ENCODE data around the gene PPIB. TPM values are rescaled to one million over a fixed set of nuclear protein-coding genes. Genes with fewer than 3 reads are reported as not detected.

The PPIB gene
- total and polyA plus RNA-seq, 4 donors: 379 to 768 (median 632) TPM

DNA sequence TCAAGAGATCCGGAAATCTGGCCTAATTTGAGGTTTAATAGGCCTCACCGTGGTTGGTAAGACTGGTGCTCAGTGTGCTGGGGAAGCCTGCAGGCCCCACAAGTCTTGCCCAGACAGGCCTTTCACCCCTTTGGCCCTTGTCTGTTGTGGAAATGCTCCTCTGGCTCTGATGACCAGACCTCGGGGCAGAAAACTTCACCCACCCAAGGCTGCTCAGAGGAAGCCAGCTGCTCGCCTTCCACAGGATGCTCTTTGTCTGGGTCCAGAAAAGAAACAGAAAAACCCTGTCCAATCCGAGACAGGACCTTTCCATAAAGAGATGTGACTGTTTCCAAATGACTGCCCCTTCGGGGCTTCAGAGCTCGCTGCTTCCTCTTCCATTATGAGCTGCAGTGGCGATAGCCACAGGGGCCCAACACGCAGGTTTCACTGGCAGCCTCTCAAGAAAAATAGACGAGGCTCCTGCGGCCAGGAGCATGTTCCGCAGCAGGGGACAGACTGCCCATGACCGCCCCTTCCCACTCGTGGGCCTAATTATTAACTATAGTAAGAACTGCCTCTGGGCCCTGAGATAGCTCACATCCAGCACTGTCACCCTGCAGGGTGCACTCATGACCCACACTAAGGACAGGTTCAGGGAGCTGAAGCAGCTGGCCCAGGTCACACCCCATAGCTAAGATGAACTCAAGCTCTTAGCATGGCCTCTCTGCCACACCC, 18.1 kb downstream of the PPIB start:
- 86% methylated on average over 14 of the region's 14 CpGs for WGBS
- TF ChIP-seq, protein P1, sequence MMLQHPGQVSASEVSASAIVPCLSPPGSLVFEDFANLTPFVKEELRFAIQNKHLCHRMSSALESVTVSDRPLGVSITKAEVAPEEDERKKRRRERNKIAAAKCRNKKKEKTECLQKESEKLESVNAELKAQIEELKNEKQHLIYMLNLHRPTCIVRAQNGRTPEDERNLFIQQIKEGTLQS (IDR thresholded peaks at IDR 0.05): no peak
- no peak for TF ChIP-seq EGR1 (IDR thresholded peaks at IDR 0.05; ENCODE audit: low read depth in 2 of 2)
- TF ChIP-seq TAF1 (conservative IDR thresholded peaks at IDR 0.05): no peak
- TF ChIP-seq, protein P2, sequence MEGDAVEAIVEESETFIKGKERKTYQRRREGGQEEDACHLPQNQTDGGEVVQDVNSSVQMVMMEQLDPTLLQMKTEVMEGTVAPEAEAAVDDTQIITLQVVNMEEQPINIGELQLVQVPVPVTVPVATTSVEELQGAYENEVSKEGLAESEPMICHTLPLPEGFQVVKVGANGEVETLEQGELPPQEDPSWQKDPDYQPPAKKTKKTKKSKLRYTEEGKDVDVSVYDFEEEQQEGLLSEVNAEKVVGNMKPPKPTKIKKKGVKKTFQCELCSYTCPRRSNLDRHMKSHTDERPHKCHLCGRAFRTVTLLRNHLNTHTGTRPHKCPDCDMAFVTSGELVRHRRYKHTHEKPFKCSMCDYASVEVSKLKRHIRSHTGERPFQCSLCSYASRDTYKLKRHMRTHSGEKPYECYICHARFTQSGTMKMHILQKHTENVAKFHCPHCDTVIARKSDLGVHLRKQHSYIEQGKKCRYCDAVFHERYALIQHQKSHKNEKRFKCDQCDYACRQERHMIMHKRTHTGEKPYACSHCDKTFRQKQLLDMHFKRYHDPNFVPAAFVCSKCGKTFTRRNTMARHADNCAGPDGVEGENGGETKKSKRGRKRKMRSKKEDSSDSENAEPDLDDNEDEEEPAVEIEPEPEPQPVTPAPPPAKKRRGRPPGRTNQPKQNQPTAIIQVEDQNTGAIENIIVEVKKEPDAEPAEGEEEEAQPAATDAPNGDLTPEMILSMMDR (IDR thresholded peaks at IDR 0.05; ENCODE audit: low read depth, low read length, missing input control): no peak
- no peak for TF ChIP-seq HNF4A (conservative IDR thresholded peaks at IDR 0.05)
- no peak for TF ChIP-seq SP1 (IDR thresholded peaks at IDR 0.05)
- TF ChIP-seq, protein P3, sequence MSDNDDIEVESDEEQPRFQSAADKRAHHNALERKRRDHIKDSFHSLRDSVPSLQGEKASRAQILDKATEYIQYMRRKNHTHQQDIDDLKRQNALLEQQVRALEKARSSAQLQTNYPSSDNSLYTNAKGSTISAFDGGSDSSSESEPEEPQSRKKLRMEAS (IDR thresholded peaks at IDR 0.05): no peak
- TF ChIP-seq HNF4G (IDR thresholded peaks at IDR 0.05): no peak
- H3K4me1 ChIP-seq (ENCODE audit: control insufficient read depth in 4 of 4, insufficient read depth in 4 of 4, low read length in 3 of 4): peaks cover 0 to 4% (median 0%) of the 10 kb centered on the region in 4 donors
- no peak overlapping the region for H3K27ac ChIP-seq (ENCODE audit: low read depth in 1 of 2, low read length in 2 of 2)
- peaks cover 0 to 43% (median 14%) of the 10 kb centered on the region in 4 donors for H3K36me3 ChIP-seq (ENCODE audit: control insufficient read depth in 4 of 4, insufficient read depth in 3 of 4, low read depth in 1 of 4, low read length in 3 of 4)
- no peaks in the 10 kb centered on the region for H3K27me3 ChIP-seq (ENCODE audit: control insufficient read depth in 4 of 4, insufficient read depth in 4 of 4, low read length in 3 of 4)
- no peak for DNase-seq (ENCODE audit: low spot score)
- no peaks in the 10 kb centered on the region for H3K9me3 ChIP-seq (ENCODE audit: control insufficient read depth in 4 of 4, low read length in 3 of 4)
- no peak overlapping the region for H3K9ac ChIP-seq (ENCODE audit: low read depth in 1 of 2, low read length in 2 of 2)
- H3K4me3 ChIP-seq (ENCODE audit: low read depth in 1 of 3, low read length in 3 of 3): no peak overlapping the region

DNA sequence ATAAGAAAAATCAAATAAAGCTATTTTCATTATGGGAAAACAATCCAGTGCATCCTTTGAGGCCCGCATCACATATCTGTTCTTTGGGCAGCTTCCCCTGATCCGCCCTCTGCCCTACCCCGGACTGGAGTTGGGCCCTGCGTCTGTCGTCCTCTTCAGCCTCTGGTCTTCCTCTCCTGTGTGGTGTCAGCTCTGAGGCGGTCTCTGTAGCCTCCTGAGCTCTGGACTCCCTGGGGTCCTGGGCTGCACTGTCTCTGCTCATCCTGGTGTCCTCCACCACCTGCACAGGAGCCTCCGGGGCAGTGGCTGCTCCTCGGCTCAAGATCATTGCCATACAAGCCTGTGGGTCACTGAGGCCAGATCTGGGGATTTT, 18.6 kb downstream of the PPIB start:
- H3K9ac ChIP-seq (ENCODE audit: low read depth in 1 of 2, low read length in 2 of 2): no peak overlapping the region
- peaks cover 0 to 4% (median 0%) of the 10 kb centered on the region in 4 donors for H3K4me1 ChIP-seq (ENCODE audit: control insufficient read depth in 4 of 4, insufficient read depth in 4 of 4, low read length in 3 of 4)
- H3K4me3 ChIP-seq (ENCODE audit: low read depth in 1 of 3, low read length in 3 of 3): no peak overlapping the region
- no peak overlapping the region for H3K27ac ChIP-seq (ENCODE audit: low read depth in 1 of 2, low read length in 2 of 2)
- peaks cover 0 to 43% (median 14%) of the 10 kb centered on the region in 4 donors for H3K36me3 ChIP-seq (ENCODE audit: control insufficient read depth in 4 of 4, insufficient read depth in 3 of 4, low read depth in 1 of 4, low read length in 3 of 4)
- 85% methylated on average over 8 of the region's 8 CpGs for WGBS
- H3K27me3 ChIP-seq (ENCODE audit: control insufficient read depth in 4 of 4, insufficient read depth in 4 of 4, low read length in 3 of 4): no peaks in the 10 kb centered on the region
- TF ChIP-seq, protein P4, sequence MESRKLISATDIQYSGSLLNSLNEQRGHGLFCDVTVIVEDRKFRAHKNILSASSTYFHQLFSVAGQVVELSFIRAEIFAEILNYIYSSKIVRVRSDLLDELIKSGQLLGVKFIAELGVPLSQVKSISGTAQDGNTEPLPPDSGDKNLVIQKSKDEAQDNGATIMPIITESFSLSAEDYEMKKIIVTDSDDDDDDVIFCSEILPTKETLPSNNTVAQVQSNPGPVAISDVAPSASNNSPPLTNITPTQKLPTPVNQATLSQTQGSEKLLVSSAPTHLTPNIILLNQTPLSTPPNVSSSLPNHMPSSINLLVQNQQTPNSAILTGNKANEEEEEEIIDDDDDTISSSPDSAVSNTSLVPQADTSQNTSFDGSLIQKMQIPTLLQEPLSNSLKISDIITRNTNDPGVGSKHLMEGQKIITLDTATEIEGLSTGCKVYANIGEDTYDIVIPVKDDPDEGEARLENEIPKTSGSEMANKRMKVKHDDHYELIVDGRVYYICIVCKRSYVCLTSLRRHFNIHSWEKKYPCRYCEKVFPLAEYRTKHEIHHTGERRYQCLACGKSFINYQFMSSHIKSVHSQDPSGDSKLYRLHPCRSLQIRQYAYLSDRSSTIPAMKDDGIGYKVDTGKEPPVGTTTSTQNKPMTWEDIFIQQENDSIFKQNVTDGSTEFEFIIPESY (IDR thresholded peaks at IDR 0.05): no peak
- no peak for TF ChIP-seq YY1 (IDR thresholded peaks at IDR 0.05)
- TF ChIP-seq JUND (IDR thresholded peaks at IDR 0.05): no peak
- TF ChIP-seq, protein P2 (IDR thresholded peaks at IDR 0.05; ENCODE audit: low read depth, low read length, missing input control): no peak
- no peak for TF ChIP-seq RXRA (IDR thresholded peaks at IDR 0.05)
- no peak for TF ChIP-seq FOXA2 (IDR thresholded peaks at IDR 0.05)
- TF ChIP-seq SP1 (IDR thresholded peaks at IDR 0.05): no peak
- TF ChIP-seq, protein P1 (IDR thresholded peaks at IDR 0.05): no peak
- no peak for DNase-seq (ENCODE audit: low spot score)
- H3K9me3 ChIP-seq (ENCODE audit: control insufficient read depth in 4 of 4, low read length in 3 of 4): no peaks in the 10 kb centered on the region
